ACC112 (cell line): Measurements from ENCODE around the gene UCK2.

Source experiments
- H2AFZ ChIP-seq: fragments of 200-600 bp; sonication (generic); one replicate; pipeline ENCODE4 v1.6.0; 2017; ENCODE audit warnings: antibody characterized with exemption, low read length; ENCODE audit not compliant: unreplicated experiment
- H3K27ac ChIP-seq: fragments of 200-600 bp; sonication (generic); 2 replicates; pipeline ENCODE4 v1.5.1; 2014; ENCODE audit warnings: low read depth, mild to moderate bottlenecking, antibody characterized with exemption, low read length, moderate library complexity
- H3K27me3 ChIP-seq: fragments of 200-600 bp; sonication (generic); 2 replicates; pipeline ENCODE4 v1.6.1; 2014; ENCODE audit warnings: mild to moderate bottlenecking, antibody characterized with exemption, low read length, moderate library complexity, mixed read lengths; ENCODE audit not compliant: insufficient read depth
- H3K36me3 ChIP-seq: fragments of 200-600 bp; sonication (generic); 2 replicates; pipeline ENCODE4 v1.6.1; 2016; ENCODE audit warnings: mild to moderate bottlenecking, antibody characterized with exemption, low read length, moderate library complexity, mixed read lengths; ENCODE audit not compliant: insufficient read depth
- H3K4me1 ChIP-seq: fragments of 200-600 bp; sonication (generic); one replicate; pipeline ENCODE4 v1.6.1; 2016; ENCODE audit warnings: low read length, mixed read lengths; ENCODE audit not compliant: insufficient read depth, unreplicated experiment, control insufficient read depth
- H3K4me3 ChIP-seq: fragments of 200-600 bp; sonication (generic); 2 replicates; pipeline ENCODE4 v1.5.1; 2014; ENCODE audit warnings: mild to moderate bottlenecking, low read depth, low read length
- H3K79me2 ChIP-seq: fragments of 200-600 bp; sonication (generic); one replicate; pipeline ENCODE4 v1.6.0; 2016; ENCODE audit warnings: low read length; ENCODE audit not compliant: control insufficient read depth, unreplicated experiment, insufficient read depth

Gene UCK2

DNA sequence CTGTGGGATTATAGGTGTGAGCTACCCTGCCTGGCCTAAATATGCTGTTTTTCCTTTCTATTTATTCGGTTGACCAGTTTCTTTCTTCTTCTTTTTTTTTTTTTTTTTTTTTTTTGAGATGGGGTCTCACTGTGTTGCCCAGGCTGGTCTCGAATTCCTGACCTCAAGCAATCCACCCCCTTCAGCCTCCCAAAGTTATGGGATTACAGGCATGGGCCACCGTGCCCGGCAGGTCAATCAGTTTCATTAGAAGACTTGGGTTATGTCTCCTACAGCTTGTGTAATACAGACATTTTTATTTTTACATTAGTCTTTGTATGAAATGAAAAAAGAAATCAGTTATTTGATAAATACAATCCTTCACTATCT, 61.1 kb downstream of the UCK2 start:
- no peak overlapping the region for H3K27ac ChIP-seq
- H2AFZ ChIP-seq: no peak overlapping the region
- no peaks in the 10 kb centered on the region for H3K27me3 ChIP-seq
- H3K79me2 ChIP-seq: peaks cover 46% of the 10 kb centered on the region
- H3K36me3 ChIP-seq: peaks cover 15% of the 10 kb centered on the region; the same call in 1 of the 2 replicates
- H3K4me3 ChIP-seq: no peak overlapping the region
- peaks cover 7% of the 10 kb centered on the region for H3K4me1 ChIP-seq

GRCh38 chr1:165890684-165891083, 63.3 kb downstream of the UCK2 start:
- peaks cover 33% of the 10 kb centered on the region for H3K79me2 ChIP-seq
- H3K4me3 ChIP-seq: no peak overlapping the region
- H3K27me3 ChIP-seq: no peaks in the 10 kb centered on the region
- H2AFZ ChIP-seq: no peak overlapping the region
- peaks cover 12% of the 10 kb centered on the region for H3K4me1 ChIP-seq
- H3K27ac ChIP-seq: no peak overlapping the region
- peaks cover 15% of the 10 kb centered on the region; the same call in 1 of the 2 replicates for H3K36me3 ChIP-seq

- no peak overlapping the region for H2AFZ ChIP-seq
- no peaks in the 10 kb centered on the region for H3K27me3 ChIP-seq
- no peak overlapping the region for H3K27ac ChIP-seq
- H3K79me2 ChIP-seq: peaks cover 29% of the 10 kb centered on the region
- H3K4me1 ChIP-seq: peaks cover 18% of the 10 kb centered on the region
- peaks cover 15% of the 10 kb centered on the region; the same call in 1 of the 2 replicates for H3K36me3 ChIP-seq
- no peak overlapping the region for H3K4me3 ChIP-seq
Observed at GRCh38 chr1:165891111-165891860, 63.9 kb downstream of the UCK2 start.

- H3K27ac ChIP-seq: no peak overlapping the region
- no peaks in the 10 kb centered on the region for H3K27me3 ChIP-seq
- H3K4me1 ChIP-seq: peaks cover 34% of the 10 kb centered on the region
- H3K79me2 ChIP-seq: peaks cover 32% of the 10 kb centered on the region
- peaks cover 15% of the 10 kb centered on the region; the same call in 1 of the 2 replicates for H3K36me3 ChIP-seq
- no peak overlapping the region for H2AFZ ChIP-seq
- H3K4me3 ChIP-seq: no peak overlapping the region
Observed at GRCh38 chr1:165892935-165893334, 65.5 kb downstream of the UCK2 start.

GRCh38 chr1:165893507-165893906, 66.1 kb downstream of the UCK2 start:
- Histone ChIP-seq H3K27me3 (no peaks in the 10 kb centered on the region), H3K36me3 (peaks cover 15% of the 10 kb centered on the region; the same call in 1 of the 2 replicates), H3K27ac (no peak overlapping the region)

GRCh38 chr1:165894591-165894990, 67.2 kb downstream of the UCK2 start:
- Histone ChIP-seq H3K27me3 (no peaks in the 10 kb centered on the region), H2AFZ (no peak overlapping the region), H3K27ac (peak overlapping the region; percentile 92; the same call in 1 of the 2 replicates), H3K4me1 (peaks cover 50% of the 10 kb centered on the region), H3K4me3 (no peak overlapping the region), H3K36me3 (peaks cover 15% of the 10 kb centered on the region; the same call in 1 of the 2 replicates), H3K79me2 (peaks cover 25% of the 10 kb centered on the region)

More at GRCh38 chr1:165893507-165893906, 66.1 kb downstream of the UCK2 start:
- H3K79me2 ChIP-seq: peaks cover 30% of the 10 kb centered on the region
- no peak overlapping the region for H2AFZ ChIP-seq
- H3K4me1 ChIP-seq: peaks cover 40% of the 10 kb centered on the region
- no peak overlapping the region for H3K4me3 ChIP-seq

GRCh38 chr1:165895451-165895871, 68.0 kb downstream of the UCK2 start:
- Histone ChIP-seq H3K27ac (peak overlapping the region; percentile 92), H3K27me3 (no peaks in the 10 kb centered on the region), H3K36me3 (peaks cover 17% of the 10 kb centered on the region; the same call in 1 of the 2 replicates), H2AFZ (no peak overlapping the region), H3K79me2 (peaks cover 34% of the 10 kb centered on the region), H3K4me1 (peaks cover 54% of the 10 kb centered on the region), H3K4me3 (no peak overlapping the region)

- Histone ChIP-seq H2AFZ (peak overlapping the region; percentile 30), H3K27me3 (no peaks in the 10 kb centered on the region), H3K79me2 (peaks cover 37% of the 10 kb centered on the region), H3K36me3 (peaks cover 17% of the 10 kb centered on the region; the same call in 1 of the 2 replicates), H3K27ac (peak overlapping the region; percentile 92), H3K4me3 (peak overlapping the region; percentile 14; the same call in 1 of the 2 replicates), H3K4me1 (peaks cover 54% of the 10 kb centered on the region)
Observed at GRCh38 chr1:165896277-165896676, 68.9 kb downstream of the UCK2 start.

- 0 out of 2 replicates have a peak, but pooled peaks cover 4% of the 10 kb centered on the region for H3K36me3 ChIP-seq
- no peak overlapping the region; the same call in 1 of the 2 replicates for H3K4me3 ChIP-seq
- H3K27ac ChIP-seq: peak overlapping the region; percentile 92
- peaks cover 37% of the 10 kb centered on the region for H3K79me2 ChIP-seq
- H3K4me1 ChIP-seq: peaks cover 54% of the 10 kb centered on the region
- H3K27me3 ChIP-seq: no peaks in the 10 kb centered on the region
- H2AFZ ChIP-seq: no peak overlapping the region
Observed at GRCh38 chr1:165897326-165898303, 70.2 kb downstream of the UCK2 start.

GRCh38 chr1:165898837-165899236, 71.4 kb downstream of the UCK2 start:
- peaks cover 37% of the 10 kb centered on the region for H3K79me2 ChIP-seq

More at GRCh38 chr1:165898837-165899236, 71.4 kb downstream of the UCK2 start:
- H3K36me3 ChIP-seq: 0 out of 2 replicates have a peak, but pooled peaks cover 4% of the 10 kb centered on the region
- peak overlapping the region; percentile 15; the same call in 1 of the 2 replicates for H3K4me3 ChIP-seq
- peaks cover 64% of the 10 kb centered on the region for H3K4me1 ChIP-seq
- peak overlapping the region; percentile 92 for H3K27ac ChIP-seq
- no peak overlapping the region for H2AFZ ChIP-seq
- no peaks in the 10 kb centered on the region for H3K27me3 ChIP-seq
